Measurements from ENCODE around the gene INTS3. TPM values are rescaled to one million over a fixed set of nuclear protein-coding genes. Genes with fewer than 3 reads are reported as not detected.
A peak's percentile ranks its signal among the peaks of the same experiment; 100 is the strongest.

Gene INTS3
- total RNA-seq, 1 donor from 2014 or later, result 79.2 TPM

DNA sequence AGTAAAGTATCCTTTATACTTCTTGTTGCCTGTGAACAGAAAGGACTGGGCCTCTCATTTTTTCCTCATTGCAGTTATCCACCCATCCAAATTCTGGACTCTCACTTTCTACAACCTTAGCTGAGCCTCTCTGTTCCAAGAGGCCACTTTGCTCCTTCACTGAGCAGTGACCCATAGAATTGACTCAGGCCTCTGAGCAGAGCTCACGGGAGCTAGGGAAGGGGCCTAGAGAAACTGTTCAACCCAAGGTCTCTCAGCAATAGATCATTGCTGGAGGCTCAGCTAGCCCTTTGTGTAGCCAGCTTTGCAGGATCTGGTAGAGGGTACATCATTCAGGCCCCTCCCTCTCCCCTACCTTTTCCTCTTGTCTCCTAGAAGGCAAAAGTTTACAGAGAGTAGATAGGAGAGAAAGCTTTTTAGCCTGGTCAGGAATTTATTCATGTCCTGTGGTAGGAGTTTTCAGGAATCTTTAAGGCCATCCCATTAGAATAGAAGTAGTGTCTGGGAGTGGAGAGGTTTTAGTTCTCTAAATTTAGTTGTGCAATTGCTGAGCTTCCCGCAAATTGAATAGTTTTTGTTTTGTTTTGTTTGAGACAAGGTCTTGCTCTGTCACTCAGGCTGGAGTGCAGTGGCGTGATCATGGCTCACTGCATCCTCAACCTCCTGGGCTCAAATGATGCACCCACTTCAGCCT lies 6.7 kb downstream of the INTS3 start:
- peaks cover 37% of the 10 kb centered on the region for H3K4me1 Mint-ChIP-seq

DNA sequence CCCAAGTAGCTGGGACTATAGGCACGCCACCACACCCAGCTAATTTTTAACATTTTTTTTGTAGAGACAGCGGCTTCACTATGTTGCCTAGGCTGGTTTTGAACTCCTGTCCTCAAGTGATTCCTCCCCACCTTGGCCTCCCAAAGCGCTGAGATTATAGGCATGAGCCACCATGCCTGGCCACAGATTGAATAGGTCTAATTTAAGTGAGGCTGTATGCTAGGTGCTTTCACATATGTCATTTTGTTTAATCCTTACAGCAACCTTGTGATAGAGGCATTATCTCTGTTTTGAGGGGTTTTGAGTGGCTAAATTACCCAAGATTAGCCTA lies 7.2 kb downstream of the INTS3 start:
- Mint-ChIP-seq H3K27ac (ENCODE audit: unreplicated experiment) (peak overlapping the region; percentile 22), H3K9me3 (no peaks in the 10 kb centered on the region), H3K4me1 (peaks cover 32% of the 10 kb centered on the region), H3K36me3 (ENCODE audit: low read depth) (peaks cover 5% of the 10 kb centered on the region), H3K27me3 (ENCODE audit: low read depth) (no peaks in the 10 kb centered on the region), H3K4me3 (peak overlapping the region; percentile 36)
- DNase-seq (ENCODE audit: low read depth, low spot score), result no peak
- TF ChIP-seq, protein P1, sequence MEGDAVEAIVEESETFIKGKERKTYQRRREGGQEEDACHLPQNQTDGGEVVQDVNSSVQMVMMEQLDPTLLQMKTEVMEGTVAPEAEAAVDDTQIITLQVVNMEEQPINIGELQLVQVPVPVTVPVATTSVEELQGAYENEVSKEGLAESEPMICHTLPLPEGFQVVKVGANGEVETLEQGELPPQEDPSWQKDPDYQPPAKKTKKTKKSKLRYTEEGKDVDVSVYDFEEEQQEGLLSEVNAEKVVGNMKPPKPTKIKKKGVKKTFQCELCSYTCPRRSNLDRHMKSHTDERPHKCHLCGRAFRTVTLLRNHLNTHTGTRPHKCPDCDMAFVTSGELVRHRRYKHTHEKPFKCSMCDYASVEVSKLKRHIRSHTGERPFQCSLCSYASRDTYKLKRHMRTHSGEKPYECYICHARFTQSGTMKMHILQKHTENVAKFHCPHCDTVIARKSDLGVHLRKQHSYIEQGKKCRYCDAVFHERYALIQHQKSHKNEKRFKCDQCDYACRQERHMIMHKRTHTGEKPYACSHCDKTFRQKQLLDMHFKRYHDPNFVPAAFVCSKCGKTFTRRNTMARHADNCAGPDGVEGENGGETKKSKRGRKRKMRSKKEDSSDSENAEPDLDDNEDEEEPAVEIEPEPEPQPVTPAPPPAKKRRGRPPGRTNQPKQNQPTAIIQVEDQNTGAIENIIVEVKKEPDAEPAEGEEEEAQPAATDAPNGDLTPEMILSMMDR (conservative IDR thresholded peaks at IDR 0.05), result no peak

More for the DNA sequence above, 6.7 kb downstream of the INTS3 start:
- Mint-ChIP-seq H3K36me3 (ENCODE audit: low read depth) (peaks cover 5% of the 10 kb centered on the region), H3K4me3 (peak overlapping the region; percentile 36), H3K27me3 (ENCODE audit: low read depth) (no peaks in the 10 kb centered on the region), H3K27ac (ENCODE audit: unreplicated experiment) (peak overlapping the region; percentile 85), H3K9me3 (no peaks in the 10 kb centered on the region)
- DNase-seq (ENCODE audit: low read depth, low spot score), result no peak
- TF ChIP-seq, protein P1 (conservative IDR thresholded peaks at IDR 0.05), result no peak

DNA sequence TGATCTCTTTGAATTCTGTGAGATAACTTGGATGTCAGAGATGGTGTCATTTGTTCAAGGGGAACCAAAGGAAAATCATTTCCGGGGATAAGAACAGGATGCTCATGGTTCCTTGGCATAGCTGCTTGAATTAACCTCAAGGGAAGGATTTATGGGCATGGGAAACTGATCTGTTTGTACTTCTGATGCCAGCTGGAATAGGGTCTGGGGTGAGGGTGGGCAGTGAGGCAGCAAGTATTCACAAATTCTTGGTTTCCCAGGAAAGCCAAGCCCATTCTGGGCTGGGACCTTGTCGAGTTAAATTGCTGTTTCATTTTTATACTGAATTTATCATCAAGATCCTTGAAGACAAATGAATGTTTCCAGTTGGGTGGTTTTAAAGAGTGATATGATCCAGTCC lies 14.1 kb downstream of the INTS3 start:
- peaks cover 8% of the 10 kb centered on the region for H3K36me3 Mint-ChIP-seq (ENCODE audit: low read depth)
- no peak overlapping the region for H3K27ac Mint-ChIP-seq (ENCODE audit: unreplicated experiment)

DNA sequence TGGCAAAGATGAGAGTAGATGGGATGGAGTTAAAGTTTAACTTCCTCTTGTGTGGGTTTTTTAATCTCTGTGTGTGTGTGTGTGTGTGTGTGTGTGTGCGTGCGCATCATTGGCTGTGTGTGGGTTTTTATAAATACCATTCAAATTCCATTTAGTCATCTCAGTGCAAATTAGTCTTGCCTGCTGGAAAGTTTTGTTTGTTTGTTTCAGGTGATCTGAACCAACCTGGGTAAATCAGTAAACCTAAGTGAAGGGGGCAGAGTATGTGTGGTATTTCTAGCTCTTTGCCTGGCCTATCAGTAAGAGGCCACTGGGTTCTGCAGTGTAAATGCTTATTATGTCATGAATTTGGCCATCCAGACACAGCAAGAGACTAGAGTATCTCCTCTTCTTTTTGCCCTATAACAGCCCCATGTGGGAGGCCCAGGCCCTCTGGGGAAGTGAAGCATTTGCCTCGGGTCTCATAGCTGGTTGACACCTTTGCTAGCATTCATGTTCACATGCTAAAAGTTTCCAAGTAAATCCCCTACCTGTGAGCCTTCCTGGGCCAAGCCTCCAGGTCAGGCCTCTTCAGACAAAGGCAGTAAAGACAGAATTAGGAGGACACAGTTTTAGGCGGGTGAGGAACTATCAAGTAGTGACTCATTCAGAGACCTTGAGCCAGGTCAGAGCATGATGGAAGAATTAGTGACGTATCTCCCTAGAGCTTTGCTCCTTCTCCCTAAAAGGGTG lies 14.7 kb downstream of the INTS3 start:
- TF ChIP-seq, protein P1 (conservative IDR thresholded peaks at IDR 0.05), result no peak
- Mint-ChIP-seq H3K9me3 (no peaks in the 10 kb centered on the region), H3K4me1 (no peaks in the 10 kb centered on the region), H3K36me3 (ENCODE audit: low read depth) (peaks cover 8% of the 10 kb centered on the region), H3K27me3 (ENCODE audit: low read depth) (no peaks in the 10 kb centered on the region), H3K4me3 (no peak overlapping the region), H3K27ac (ENCODE audit: unreplicated experiment) (no peak overlapping the region)
- no peak for DNase-seq (ENCODE audit: low read depth, low spot score)

More for the DNA sequence above, 14.1 kb downstream of the INTS3 start:
- H3K4me3 Mint-ChIP-seq, result no peak overlapping the region
- no peaks in the 10 kb centered on the region for H3K27me3 Mint-ChIP-seq (ENCODE audit: low read depth)
- TF ChIP-seq, protein P1 (conservative IDR thresholded peaks at IDR 0.05), result no peak
- H3K9me3 Mint-ChIP-seq, result no peaks in the 10 kb centered on the region
- DNase-seq (ENCODE audit: low read depth, low spot score), result no peak
- H3K4me1 Mint-ChIP-seq, result no peaks in the 10 kb centered on the region

DNA sequence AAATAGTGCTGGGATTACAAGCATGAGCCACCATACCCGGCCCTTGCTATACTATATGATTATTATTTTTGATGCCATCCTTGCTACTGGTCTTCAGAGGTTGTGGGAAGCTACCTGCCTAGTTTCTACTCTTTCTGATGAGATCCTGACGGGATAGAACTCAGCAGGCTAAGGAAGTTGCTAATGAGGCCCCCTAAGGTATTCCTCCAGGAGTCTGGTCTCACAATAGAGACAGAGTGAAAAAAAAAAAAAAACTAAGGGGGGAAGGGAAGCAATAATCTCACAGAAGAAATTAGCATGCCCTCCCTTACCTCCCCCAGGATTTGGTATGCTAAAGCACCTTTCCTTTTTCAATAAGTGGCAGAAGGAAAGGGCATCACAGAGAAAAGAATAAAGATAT lies 17.6 kb downstream of the INTS3 start:
- DNase-seq (ENCODE audit: low read depth, low spot score), result no peak
- H3K4me1 Mint-ChIP-seq, result peaks cover 3% of the 10 kb centered on the region
- peaks cover 6% of the 10 kb centered on the region for H3K36me3 Mint-ChIP-seq (ENCODE audit: low read depth)
- no peaks in the 10 kb centered on the region for H3K27me3 Mint-ChIP-seq (ENCODE audit: low read depth)
- H3K4me3 Mint-ChIP-seq, result no peak overlapping the region
- no peak overlapping the region for H3K27ac Mint-ChIP-seq (ENCODE audit: unreplicated experiment)
- H3K9me3 Mint-ChIP-seq, result no peaks in the 10 kb centered on the region
- TF ChIP-seq, protein P1 (conservative IDR thresholded peaks at IDR 0.05), result no peak
